Activated CD8-positive, alpha-beta memory T cell treated with anti-CD3 and anti-CD28 coated beads, Interleukin-2, amount 50 U/mL, for 1 hour (primary cell): ENCODE results near the gene CLIP4.

ENCODE experiments used
- DNase-seq: peaks from one replicate; pipeline ENCODE4 v3.0.0-alpha.2; 2020; ENCODE audit errors: extremely low read depth

Gene CLIP4

GRCh38 chr2:29134933-29135332, 19.7 kb downstream of the CLIP4 start:
- no peak for DNase-seq

GRCh38 chr2:29139152-29139551, 23.9 kb downstream of the CLIP4 start:
- DNase-seq = no peak

- DNase-seq = no peak
Measured at GRCh38 chr2:29139731-29140130, 24.5 kb downstream of the CLIP4 start.

- DNase-seq = no peak
Measured at GRCh38 chr2:29143657-29144056, 28.4 kb downstream of the CLIP4 start.

GRCh38 chr2:29146197-29146596, 31.0 kb downstream of the CLIP4 start:
- DNase-seq = no peak

- no peak for DNase-seq
Measured at GRCh38 chr2:29147963-29148362, 32.7 kb downstream of the CLIP4 start.

GRCh38 chr2:29154610-29155009, 39.4 kb downstream of the CLIP4 start:
- no peak for DNase-seq

GRCh38 chr2:29155578-29155977, 40.4 kb downstream of the CLIP4 start:
- DNase-seq = no peak

- DNase-seq = no peak
Measured at GRCh38 chr2:29157131-29157530, 41.9 kb downstream of the CLIP4 start.

GRCh38 chr2:29159125-29159524, 43.9 kb downstream of the CLIP4 start:
- DNase-seq = no peak

- no peak for DNase-seq
Measured at GRCh38 chr2:29160184-29160583, 45.0 kb downstream of the CLIP4 start.

GRCh38 chr2:29162204-29162928, 47.2 kb downstream of the CLIP4 start:
- DNase-seq = no peak

- no peak for DNase-seq
Measured at GRCh38 chr2:29164091-29164846, 49.1 kb downstream of the CLIP4 start.

- DNase-seq = no peak
Measured at GRCh38 chr2:29165362-29166241, 50.4 kb downstream of the CLIP4 start.

- DNase-seq = no peak
Measured at GRCh38 chr2:29166242-29167039, 51.2 kb downstream of the CLIP4 start.

- no peak for DNase-seq
Measured at GRCh38 chr2:29174937-29175336, 59.7 kb downstream of the CLIP4 start.

- no peak for DNase-seq
Measured at GRCh38 chr2:29175338-29175737, 60.1 kb downstream of the CLIP4 start.

GRCh38 chr2:29182334-29182733, 67.1 kb downstream of the CLIP4 start:
- DNase-seq = no peak

- no peak for DNase-seq
Measured at GRCh38 chr2:29182920-29183319, 67.7 kb downstream of the CLIP4 start.

GRCh38 chr2:29184531-29184930, 69.3 kb downstream of the CLIP4 start:
- DNase-seq = no peak

GRCh38 chr2:29186817-29187216, 71.6 kb downstream of the CLIP4 start:
- no peak for DNase-seq

GRCh38 chr2:29187926-29188325, 72.7 kb downstream of the CLIP4 start:
- no peak for DNase-seq
